Psoas muscle (tissue), 8 donors: Measurements from ENCODE around the gene CHCHD6. TPM values are rescaled to one million over a fixed set of nuclear protein-coding genes. Genes with fewer than 3 reads are reported as not detected.

ENCODE experiments used
- ATAC-seq, 4 donors: fragments of 200-7000 bp; cut with Tn5 transposase; one replicate each; pipeline ENCODE4 v1.9.1; 2020; ENCODE audit warnings: moderate library complexity in 3 of 4, mild to moderate bottlenecking in 2 of 4
- DNase-seq, 2 donors: peaks; one replicate each; pipeline ENCODE4 v3.0.0-alpha.2; 2020
- H3K27ac ChIP-seq: fragments of 200-600 bp; one replicate; pipeline ENCODE4 v1.8.0; 2022
- H3K27me3 ChIP-seq, 3 donors: fragments of 200-600 bp in 1 of 3; one replicate each; pipeline versions ENCODE4 v1.6.1 to v1.8.0; 2013 to 2022; ENCODE audit warnings: low read length in 2 of 3, mild to moderate bottlenecking in 2 of 3, moderate library complexity in 1 of 3; ENCODE audit not compliant: insufficient read depth in 3 of 3
- H3K36me3 ChIP-seq, 2 donors: fragments of 200-600 bp in 1 of 2; one replicate each; pipeline versions ENCODE4 v1.6.1 to v1.8.0; 2013 to 2022; ENCODE audit warnings: low read depth in 1 of 2, mild to moderate bottlenecking in 1 of 2, moderate library complexity in 1 of 2; ENCODE audit not compliant: insufficient read depth in 1 of 2
- H3K4me1 ChIP-seq: fragments of 200-600 bp; one replicate; pipeline ENCODE4 v1.8.0; 2022
- H3K4me3 ChIP-seq: fragments of 200-600 bp; one replicate; pipeline ENCODE4 v1.8.0; 2022; ENCODE audit warnings: mild to moderate bottlenecking
- H3K9me3 ChIP-seq: fragments of 200-600 bp; one replicate; pipeline ENCODE4 v1.8.0; 2022
- WGBS, 3 donors: extraction: QIAGEN DNeasy Blood & Tissue Kit; methylation state at CpG; one replicate each; pipeline versions ENCODE4 v1.1.6 to v1.1.7; 2013; 5-methylcytosine and 5-hydroxymethylcytosine counted together
- intact Hi-C, 2 donors: fragments of 100-400 bp; cut with DNase I; formaldehyde crosslinking; loops; one replicate each; pipeline versions ENCODE4 v1.11.0 to v1.14.2; 2022
- polyA plus RNA-seq, 3 donors: library from polyadenylated mRNA; stranded (reverse); fragments of 200-250 nt; gene quantifications; one replicate each; pipeline ENCODE4 v1.2.3, GENCODE V29; 2013
- total RNA-seq, 4 donors: library from RNA; stranded (reverse); fragmentation: NEBNext Ultra II Directional in 2 of 4; extraction: Animal tissue kit (Norgen Biotek cat#: 25700) in 2 of 4; gene quantifications; one replicate each; pipeline versions ENCODE4 v1.2.1 to v1.2.4, GENCODE V29; 2021 to 2023
- TF ChIP-seq, protein P1 (sequence below): fragments of 200-600 bp; IDR thresholded peaks from one replicate; pipeline ENCODE4 v1.8.0; 2022; ENCODE audit warnings: antibody characterized with exemption
- donor health status: healthy with polysubstance abuse.
- donor health status: DM: no; HTN: no; CAD: no; lungs with moderate emphysema.
- donor health status: Bipolar disorder and iron deficiency.
- donor health status: healthy.
- donor health status: DM: yes; HTN: yes; CAD: no.
- donor health status: DM: no; HTN: no; CAD: no.
- donor health status: DM: no; HTN: no; CAD: no.
- donor health status: DM: yes; HTN: yes; CAD: no.

Gene CHCHD6
- total and polyA plus RNA-seq, 7 donors = 2.4 to 13.8 (median 3.5) TPM

GRCh38 chr3:126684218-126684751 is 19.8 kb upstream of the CHCHD6 start:
- no peak for DNase-seq
- Histone ChIP-seq H3K4me1 (no peaks in the 10 kb centered on the region), H3K9me3 (no peaks in the 10 kb centered on the region), H3K27me3 (no peaks in the 10 kb centered on the region), H3K27ac (no peak overlapping the region), H3K36me3 (no peaks in the 10 kb centered on the region), H3K4me3 (no peak overlapping the region)
- WGBS, 3 donors = 57 to 63% (median 62%) methylated on average over 7 of the region's 7 CpGs
- no peak for ATAC-seq
- TF ChIP-seq, protein P1, sequence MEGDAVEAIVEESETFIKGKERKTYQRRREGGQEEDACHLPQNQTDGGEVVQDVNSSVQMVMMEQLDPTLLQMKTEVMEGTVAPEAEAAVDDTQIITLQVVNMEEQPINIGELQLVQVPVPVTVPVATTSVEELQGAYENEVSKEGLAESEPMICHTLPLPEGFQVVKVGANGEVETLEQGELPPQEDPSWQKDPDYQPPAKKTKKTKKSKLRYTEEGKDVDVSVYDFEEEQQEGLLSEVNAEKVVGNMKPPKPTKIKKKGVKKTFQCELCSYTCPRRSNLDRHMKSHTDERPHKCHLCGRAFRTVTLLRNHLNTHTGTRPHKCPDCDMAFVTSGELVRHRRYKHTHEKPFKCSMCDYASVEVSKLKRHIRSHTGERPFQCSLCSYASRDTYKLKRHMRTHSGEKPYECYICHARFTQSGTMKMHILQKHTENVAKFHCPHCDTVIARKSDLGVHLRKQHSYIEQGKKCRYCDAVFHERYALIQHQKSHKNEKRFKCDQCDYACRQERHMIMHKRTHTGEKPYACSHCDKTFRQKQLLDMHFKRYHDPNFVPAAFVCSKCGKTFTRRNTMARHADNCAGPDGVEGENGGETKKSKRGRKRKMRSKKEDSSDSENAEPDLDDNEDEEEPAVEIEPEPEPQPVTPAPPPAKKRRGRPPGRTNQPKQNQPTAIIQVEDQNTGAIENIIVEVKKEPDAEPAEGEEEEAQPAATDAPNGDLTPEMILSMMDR = no peak
- intact Hi-C loops = loop anchor here (5.0 kb wide), 1 partner anchor 63 kb away; no protein-coding TSS in a partner anchor

- H3K27ac ChIP-seq = no peak overlapping the region
- 79 to 86% (median 85%) methylated on average over 3 of the region's 3 CpGs for WGBS, 3 donors
- H3K4me1 ChIP-seq = no peaks in the 10 kb centered on the region
- H3K27me3 ChIP-seq = no peaks in the 10 kb centered on the region
- H3K9me3 ChIP-seq = no peaks in the 10 kb centered on the region
- DNase-seq (no peak), ATAC-seq (no peak)
- intact Hi-C loops = no loop called here
- TF ChIP-seq, protein P1 = no peak
- H3K4me3 ChIP-seq = no peak overlapping the region
- no peaks in the 10 kb centered on the region for H3K36me3 ChIP-seq
These were observed 19.0 kb upstream of the CHCHD6 start for GRCh38 chr3:126685021-126685420.

GRCh38 chr3:126685493-126685892 is 18.5 kb upstream of the CHCHD6 start:
- Histone ChIP-seq H3K4me1 (no peaks in the 10 kb centered on the region), H3K9me3 (no peaks in the 10 kb centered on the region), H3K4me3 (no peak overlapping the region), H3K36me3 (no peaks in the 10 kb centered on the region), H3K27ac (no peak overlapping the region), H3K27me3 (no peaks in the 10 kb centered on the region)
- ATAC-seq = no peak
- intact Hi-C loops = no loop called here
- 44 to 73% (median 54%) methylated on average over 2 of the region's 2 CpGs for WGBS, 3 donors
- no peak for DNase-seq
- TF ChIP-seq, protein P1 = no peak

DNA sequence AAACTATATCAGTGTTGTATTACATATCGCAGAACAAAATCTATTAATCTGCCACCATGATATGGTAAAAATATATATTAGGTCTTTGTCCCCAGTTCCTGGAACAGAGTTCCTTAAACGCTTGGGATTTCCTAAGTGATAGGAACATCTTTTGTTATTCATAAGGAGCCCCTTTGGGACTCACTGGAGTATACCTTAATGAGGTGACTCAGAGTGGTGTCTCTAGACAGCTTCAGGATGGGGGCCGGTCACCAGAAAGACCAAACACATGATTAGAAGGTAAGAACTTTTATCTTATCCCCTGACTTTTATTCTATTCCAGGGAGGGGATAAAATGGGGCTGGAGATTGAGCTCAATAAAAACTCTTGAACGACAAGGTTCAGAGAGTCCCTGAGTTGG is 12.3 kb upstream of the CHCHD6 start:
- 79 to 89% (median 81%) methylated on average over 4 of the region's 4 CpGs for WGBS, 3 donors
- no peak for ATAC-seq
- DNase-seq = no peak
- TF ChIP-seq, protein P1 = no peak
- Histone ChIP-seq H3K36me3 (no peaks in the 10 kb centered on the region), H3K9me3 (no peaks in the 10 kb centered on the region), H3K4me1 (no peaks in the 10 kb centered on the region), H3K27ac (no peak overlapping the region), H3K27me3 (peaks cover 0 to 14% (median 2%) of the 10 kb centered on the region in 3 donors), H3K4me3 (no peak overlapping the region)
- intact Hi-C loops = no loop called here

DNA sequence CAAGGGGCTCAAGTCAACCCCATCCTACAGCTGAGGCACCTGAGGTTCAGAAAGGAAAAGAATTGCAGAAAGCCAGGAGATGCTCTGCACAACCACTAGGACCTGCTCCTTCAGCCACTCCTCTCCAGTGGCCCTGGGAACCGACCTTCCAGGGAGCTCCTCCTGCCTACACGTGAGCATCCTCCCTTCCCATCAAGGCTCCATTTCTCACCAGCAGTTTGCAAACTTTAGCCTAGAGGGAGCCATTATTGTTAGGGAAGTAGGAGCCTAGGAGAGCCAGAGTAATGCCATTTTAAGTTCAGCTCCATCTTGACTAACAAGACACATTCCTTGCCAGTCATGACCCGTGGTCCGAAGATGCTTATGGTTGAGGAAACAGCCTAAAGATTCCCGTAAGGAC is 11.2 kb upstream of the CHCHD6 start:
- Histone ChIP-seq H3K36me3 (no peaks in the 10 kb centered on the region), H3K27me3 (peaks cover 0 to 14% (median 2%) of the 10 kb centered on the region in 3 donors), H3K27ac (no peak overlapping the region), H3K4me3 (no peak overlapping the region), H3K4me1 (no peaks in the 10 kb centered on the region), H3K9me3 (no peaks in the 10 kb centered on the region)
- intact Hi-C loops = no loop called here
- TF ChIP-seq, protein P1 = no peak
- DNase-seq (no peak), ATAC-seq (no peak)
- WGBS, 3 donors = 62 to 73% (median 63%) methylated on average over 5 of the region's 5 CpGs
